Activated B cell treated with CpG ODN at 0.5 μM for 24 hours (primary cell): Measurements from ENCODE around the gene RIMS1. TPM values are rescaled to one million over a fixed set of nuclear protein-coding genes. Genes with fewer than 3 reads are reported as not detected.

Experiments used
- ATAC-seq: fragments of 200-7000 bp; cut with Tn5 transposase; one replicate; pipeline ENCODE4 v1.10.0; 2021; ENCODE audit warnings: low read depth, mild to moderate bottlenecking, moderate library complexity
- CTCF ChIA-PET: fragments of 350-600 bp; sonication (Branson Sonifier 250); formaldehyde crosslinking; loops from one replicate; lab custom pipeline; 2021; ENCODE audit warnings: antibody characterized with exemption; lab: Charles Lee
- POLR2A ChIA-PET: fragments of 350-600 bp; sonication (Branson Sonifier 250); formaldehyde crosslinking; loops from one replicate; lab custom pipeline; 2021; ENCODE audit warnings: antibody characterized with exemption; lab: Charles Lee
- DNase-seq: peaks from one replicate; pipeline ENCODE4 v3.0.0; 2022
- H3K27ac Mint-ChIP-seq: one replicate; pipeline ENCODE4 v1.8.0; 2020; ENCODE audit warnings: mixed read lengths
- H3K27me3 Mint-ChIP-seq: one replicate; pipeline ENCODE4 v1.8.0; 2021; ENCODE audit warnings: mixed read lengths
- H3K36me3 Mint-ChIP-seq: one replicate; pipeline ENCODE4 v1.8.0; 2021; ENCODE audit warnings: low read depth, mixed read lengths
- H3K4me1 Mint-ChIP-seq: one replicate; pipeline ENCODE4 v1.8.0; 2021; ENCODE audit warnings: mixed read lengths
- H3K4me3 Mint-ChIP-seq: one replicate; pipeline ENCODE4 v1.8.0; 2020; ENCODE audit warnings: mild to moderate bottlenecking, mixed read lengths
- H3K9me3 Mint-ChIP-seq: one replicate; pipeline ENCODE4 v1.8.0; 2020; ENCODE audit warnings: mixed read lengths
- intact Hi-C: fragments of 100-400 bp; cut with micrococcal nuclease; formaldehyde crosslinking; loops from one replicate; pipeline ENCODE4 v1.15.1; 2024
- total RNA-seq: library from RNA; stranded (reverse); gene quantifications from 2 replicates; pipeline ENCODE4 v1.2.3, GENCODE V29; 2022
- TF ChIP-seq, protein P1 (sequence below): fragments of 200-600 bp; IDR thresholded peaks from one replicate; pipeline ENCODE4 v1.8.0; 2022; ENCODE audit warnings: antibody characterized with exemption, mild to moderate bottlenecking

The RIMS1 gene
- total RNA-seq, 1 donor from 2014 or later, result not detected

DNA sequence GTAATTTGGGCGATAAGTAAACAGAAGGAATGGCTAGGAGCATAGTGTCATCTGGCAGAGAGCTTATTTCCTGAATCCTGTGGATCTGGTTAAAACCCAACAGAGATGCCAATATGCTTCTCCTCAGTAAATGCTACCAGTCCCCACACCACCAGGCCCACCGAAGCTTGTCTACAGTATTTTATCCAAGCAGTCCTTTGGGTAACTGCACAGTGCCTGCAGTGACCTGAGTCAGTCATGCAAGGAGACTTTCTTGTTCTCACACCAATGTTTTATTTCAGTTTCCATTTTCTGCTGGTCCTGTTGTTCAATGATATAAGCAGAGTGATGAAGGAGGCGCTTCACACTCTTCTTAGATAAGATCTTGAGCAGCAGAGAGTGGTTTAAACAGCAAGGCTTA is 326.3 kb downstream of the RIMS1 start:
- intact Hi-C loops, result loop anchor here (5.0 kb wide), 1 partner anchor 1725 kb away; no protein-coding TSS in a partner anchor
- ChIA-PET CTCF (no interaction called here), POLR2A (no interaction called here)
- no peak overlapping the region for H3K4me3 Mint-ChIP-seq
- H3K27me3 Mint-ChIP-seq, result peaks cover 2% of the 10 kb centered on the region
- no peaks in the 10 kb centered on the region for H3K36me3 Mint-ChIP-seq
- DNase-seq, result no peak
- no peak overlapping the region for H3K27ac Mint-ChIP-seq
- no peaks in the 10 kb centered on the region for H3K9me3 Mint-ChIP-seq
- H3K4me1 Mint-ChIP-seq, result no peaks in the 10 kb centered on the region
- ATAC-seq, result no peak
- TF ChIP-seq, protein P1, sequence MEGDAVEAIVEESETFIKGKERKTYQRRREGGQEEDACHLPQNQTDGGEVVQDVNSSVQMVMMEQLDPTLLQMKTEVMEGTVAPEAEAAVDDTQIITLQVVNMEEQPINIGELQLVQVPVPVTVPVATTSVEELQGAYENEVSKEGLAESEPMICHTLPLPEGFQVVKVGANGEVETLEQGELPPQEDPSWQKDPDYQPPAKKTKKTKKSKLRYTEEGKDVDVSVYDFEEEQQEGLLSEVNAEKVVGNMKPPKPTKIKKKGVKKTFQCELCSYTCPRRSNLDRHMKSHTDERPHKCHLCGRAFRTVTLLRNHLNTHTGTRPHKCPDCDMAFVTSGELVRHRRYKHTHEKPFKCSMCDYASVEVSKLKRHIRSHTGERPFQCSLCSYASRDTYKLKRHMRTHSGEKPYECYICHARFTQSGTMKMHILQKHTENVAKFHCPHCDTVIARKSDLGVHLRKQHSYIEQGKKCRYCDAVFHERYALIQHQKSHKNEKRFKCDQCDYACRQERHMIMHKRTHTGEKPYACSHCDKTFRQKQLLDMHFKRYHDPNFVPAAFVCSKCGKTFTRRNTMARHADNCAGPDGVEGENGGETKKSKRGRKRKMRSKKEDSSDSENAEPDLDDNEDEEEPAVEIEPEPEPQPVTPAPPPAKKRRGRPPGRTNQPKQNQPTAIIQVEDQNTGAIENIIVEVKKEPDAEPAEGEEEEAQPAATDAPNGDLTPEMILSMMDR, result no peak

DNA sequence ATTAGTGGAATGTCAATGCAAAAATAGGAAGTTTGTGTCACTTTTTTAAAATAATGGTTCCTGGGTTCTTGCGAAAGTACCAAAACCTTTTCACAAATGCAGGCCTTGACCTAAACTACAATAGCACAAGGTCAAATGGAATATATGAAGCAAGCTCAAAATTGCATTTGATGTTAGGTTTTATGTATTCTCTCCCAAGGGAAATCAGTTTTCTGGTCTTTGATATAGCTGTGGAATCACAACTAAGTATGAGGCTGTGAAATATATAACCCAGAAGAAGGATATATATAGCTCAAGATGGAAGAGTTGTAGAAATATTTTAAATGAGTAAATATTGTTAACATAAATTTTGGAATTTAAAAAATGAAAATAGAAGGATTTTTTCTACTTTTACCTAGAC is 327.3 kb downstream of the RIMS1 start:
- no peak for ATAC-seq
- intact Hi-C loops, result loop anchor here (5.0 kb wide), 1 partner anchor 1724 kb away; no protein-coding TSS in a partner anchor
- TF ChIP-seq, protein P1, result no peak
- Mint-ChIP-seq H3K27me3 (peaks cover 2% of the 10 kb centered on the region), H3K36me3 (no peaks in the 10 kb centered on the region), H3K4me1 (no peaks in the 10 kb centered on the region), H3K4me3 (no peak overlapping the region), H3K9me3 (no peaks in the 10 kb centered on the region), H3K27ac (no peak overlapping the region)
- no peak for DNase-seq
- POLR2A ChIA-PET, result no interaction called here
- CTCF ChIA-PET, result no interaction called here

DNA sequence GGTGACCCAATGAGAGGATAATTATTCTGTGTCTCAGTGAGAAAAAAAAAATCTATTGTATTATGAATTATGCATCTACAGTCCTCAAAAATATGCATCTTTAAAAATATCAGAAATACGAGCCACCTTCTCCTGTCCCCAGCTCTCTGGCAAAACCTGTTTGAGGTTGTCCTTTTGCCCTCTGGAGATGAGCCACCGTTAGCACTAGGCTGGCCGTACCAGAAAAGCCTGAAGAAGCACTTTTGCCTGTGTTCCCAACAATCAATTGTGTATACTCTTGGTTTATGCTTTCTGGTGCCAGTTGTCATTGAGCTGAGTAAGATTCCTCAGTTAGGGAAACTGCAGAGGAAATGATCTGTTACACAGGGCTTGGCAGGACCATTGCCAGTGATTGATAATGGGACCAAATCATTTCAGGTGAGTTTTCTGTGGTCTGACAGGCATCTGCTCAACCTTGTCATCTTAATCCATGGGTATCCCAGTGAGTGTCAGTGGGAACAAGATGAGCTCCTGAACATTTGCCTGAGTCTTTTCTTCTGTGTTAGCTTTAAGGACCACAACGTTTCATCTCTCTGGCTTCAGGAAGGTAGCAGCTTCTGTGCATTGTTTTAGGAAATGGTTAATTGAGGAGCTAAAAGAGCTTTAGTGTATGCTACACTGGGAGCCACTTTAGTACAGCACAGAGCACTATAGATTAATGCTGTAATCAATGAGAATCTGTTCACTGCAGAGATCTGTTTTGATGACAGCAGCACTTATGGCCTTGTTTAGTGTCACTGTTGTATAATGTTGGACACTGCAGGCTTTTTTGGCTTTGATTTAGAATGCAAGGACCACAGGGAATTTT is 330.1 kb downstream of the RIMS1 start:
- Mint-ChIP-seq H3K27me3 (peaks cover 2% of the 10 kb centered on the region), H3K4me3 (no peak overlapping the region), H3K27ac (no peak overlapping the region), H3K9me3 (no peaks in the 10 kb centered on the region), H3K4me1 (no peaks in the 10 kb centered on the region), H3K36me3 (no peaks in the 10 kb centered on the region)
- TF ChIP-seq, protein P1, result no peak
- DNase-seq, result no peak
- intact Hi-C loops, result no loop called here
- ATAC-seq, result no peak
- ChIA-PET POLR2A (no interaction called here), CTCF (no interaction called here)

DNA sequence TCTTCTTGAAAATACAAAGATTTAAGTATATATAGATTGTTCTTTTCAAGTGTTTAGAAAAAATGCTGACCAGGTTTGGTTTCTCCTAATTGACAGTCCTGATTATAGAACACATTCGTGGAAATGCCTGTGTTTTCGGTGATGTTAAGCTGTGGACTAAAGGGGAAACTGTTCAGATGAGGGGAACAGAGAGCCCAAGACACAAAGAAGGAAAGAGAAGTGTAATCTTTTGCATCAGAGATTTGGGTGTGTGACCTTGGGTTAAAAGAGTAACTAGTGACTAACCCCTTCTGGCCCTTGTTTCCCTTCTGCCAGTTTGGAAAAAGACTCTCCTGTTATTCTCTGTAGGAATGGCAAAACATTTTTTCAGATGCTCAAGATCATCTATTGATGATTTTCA is 331.3 kb downstream of the RIMS1 start:
- Mint-ChIP-seq H3K27me3 (peaks cover 2% of the 10 kb centered on the region), H3K4me3 (no peak overlapping the region), H3K27ac (no peak overlapping the region), H3K4me1 (no peaks in the 10 kb centered on the region), H3K9me3 (no peaks in the 10 kb centered on the region), H3K36me3 (no peaks in the 10 kb centered on the region)
- CTCF ChIA-PET, result no interaction called here
- no peak for DNase-seq
- POLR2A ChIA-PET, result no interaction called here
- intact Hi-C loops, result no loop called here
- ATAC-seq, result no peak
- TF ChIP-seq, protein P1, result no peak

DNA sequence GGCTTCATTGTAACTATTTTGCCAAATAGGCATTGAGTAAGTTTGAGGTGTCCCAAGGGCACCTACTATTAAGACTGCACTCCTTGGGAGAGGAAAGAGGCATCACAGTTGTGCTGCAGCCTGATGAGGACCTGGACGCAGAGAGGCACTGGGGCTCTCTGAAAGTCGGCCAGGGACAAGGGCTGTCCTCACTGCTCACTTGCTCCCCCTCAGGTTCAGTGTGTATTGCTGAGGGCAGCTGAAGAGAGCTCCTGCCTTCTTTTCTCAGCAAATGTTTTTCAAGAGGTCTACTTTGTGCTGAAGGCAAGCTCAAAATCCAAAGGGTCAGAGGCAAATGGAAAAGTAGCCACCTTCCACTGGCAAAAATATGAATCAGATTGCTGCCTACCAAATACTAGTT is 331.8 kb downstream of the RIMS1 start:
- ATAC-seq (peak; percentile 40), DNase-seq (no peak)
- Mint-ChIP-seq H3K36me3 (no peaks in the 10 kb centered on the region), H3K9me3 (no peaks in the 10 kb centered on the region), H3K4me3 (no peak overlapping the region), H3K4me1 (no peaks in the 10 kb centered on the region), H3K27ac (no peak overlapping the region), H3K27me3 (peaks cover 2% of the 10 kb centered on the region)
- TF ChIP-seq, protein P1, result no peak
- ChIA-PET POLR2A (no interaction called here), CTCF (no interaction called here)
- intact Hi-C loops, result no loop called here
